ENCODE results near the gene METTL25B.

METTL25B gene

GRCh38 chr1:156781585-156782186 is 53.4 kb downstream of the METTL25B start:
- Histone ChIP-seq H3K79me1 (ENCODE audit: low read depth, low read length) (peaks cover 12% of the 10 kb centered on the region), H3K14ac (ENCODE audit: low read length) (no peak overlapping the region), H2BK15ac (ENCODE audit: low read length) (no peak overlapping the region), H3K23ac (ENCODE audit: low read depth, low read length, poor library complexity) (no peak overlapping the region), H2BK5ac (ENCODE audit: low read length) (no peak overlapping the region), H2AFZ (ENCODE audit: low read length) (no peak overlapping the region), H3K4me1 (ENCODE audit: control insufficient read depth in 2 of 2, insufficient read depth in 1 of 2, low read depth in 1 of 2, low read length in 2 of 2) (no peaks in the 10 kb centered on the region), H4K91ac (ENCODE audit: low read depth, low read length, poor library complexity) (no peak overlapping the region), H3K27ac (replicated peaks; ENCODE audit: low read length) (no peak overlapping the region), H2BK120ac (ENCODE audit: low read depth, low read length) (no peak overlapping the region), H3K27me3 (ENCODE audit: control insufficient read depth in 3 of 3, insufficient read depth in 3 of 3, low read depth in 1 of 3, low read length in 3 of 3) (no peaks in the 10 kb centered on the region), H3K18ac (ENCODE audit: low read length) (no peak overlapping the region), H3K36me3 (replicated peaks in 1 of 2; ENCODE audit: control insufficient read depth in 2 of 2, insufficient read depth in 2 of 2, low read length in 2 of 2) (peaks cover 17 to 59% of the 10 kb centered on the region in 2 donors), H2AK5ac (ENCODE audit: low read depth, low read length) (no peak overlapping the region), H3K9ac (ENCODE audit: low read depth, low read length, poor library complexity) (no peak overlapping the region), H3K4ac (ENCODE audit: low read length) (no peak overlapping the region), H3K9me3 (replicated peaks in 1 of 2; ENCODE audit: control insufficient read depth in 2 of 2, insufficient read depth in 1 of 2, low read depth in 1 of 2, low read length in 2 of 2) (no peaks in the 10 kb centered on the region), H4K8ac (ENCODE audit: low read depth, low read length) (no peak overlapping the region), H3K4me2 (ENCODE audit: insufficient read depth, low read length, poor library complexity, severe bottlenecking) (no peak overlapping the region), H3K4me3 (ENCODE audit: low read length in 2 of 2) (no peak overlapping the region), H2BK12ac (ENCODE audit: low read length) (no peak overlapping the region)
- no peak for DNase-seq (ENCODE audit: low spot score)

- Histone ChIP-seq H3K14ac (ENCODE audit: low read length) (no peak overlapping the region), H3K4me1 (ENCODE audit: control insufficient read depth in 2 of 2, insufficient read depth in 1 of 2, low read depth in 1 of 2, low read length in 2 of 2) (no peaks in the 10 kb centered on the region), H2BK12ac (ENCODE audit: low read length) (no peak overlapping the region), H2AK5ac (ENCODE audit: low read depth, low read length) (no peak overlapping the region), H3K79me1 (ENCODE audit: low read depth, low read length) (peaks cover 15% of the 10 kb centered on the region), H2BK120ac (ENCODE audit: low read depth, low read length) (no peak overlapping the region), H3K4ac (ENCODE audit: low read length) (no peak overlapping the region), H3K4me2 (ENCODE audit: insufficient read depth, low read length, poor library complexity, severe bottlenecking) (no peak overlapping the region), H2BK15ac (ENCODE audit: low read length) (no peak overlapping the region), H4K91ac (ENCODE audit: low read depth, low read length, poor library complexity) (no peak overlapping the region), H4K8ac (ENCODE audit: low read depth, low read length) (no peak overlapping the region), H3K18ac (ENCODE audit: low read length) (no peak overlapping the region), H2BK5ac (ENCODE audit: low read length) (no peak overlapping the region), H3K27me3 (ENCODE audit: control insufficient read depth in 3 of 3, insufficient read depth in 3 of 3, low read depth in 1 of 3, low read length in 3 of 3) (no peaks in the 10 kb centered on the region), H3K27ac (replicated peaks; ENCODE audit: low read length) (no peak overlapping the region), H3K9ac (ENCODE audit: low read depth, low read length, poor library complexity) (no peak overlapping the region), H3K4me3 (ENCODE audit: low read length in 2 of 2) (no peak overlapping the region), H3K36me3 (replicated peaks in 1 of 2; ENCODE audit: control insufficient read depth in 2 of 2, insufficient read depth in 2 of 2, low read length in 2 of 2) (peaks cover 26 to 92% of the 10 kb centered on the region in 2 donors), H3K9me3 (replicated peaks in 1 of 2; ENCODE audit: control insufficient read depth in 2 of 2, insufficient read depth in 1 of 2, low read depth in 1 of 2, low read length in 2 of 2) (no peaks in the 10 kb centered on the region), H2AFZ (ENCODE audit: low read length) (no peak overlapping the region), H3K23ac (ENCODE audit: low read depth, low read length, poor library complexity) (no peak overlapping the region)
- no peak for DNase-seq (ENCODE audit: low spot score)
- WGBS, 2 donors (ENCODE audit: extremely low coverage in 2 of 2, insufficient read length in 2 of 2, insufficient replicate concordance in 1 of 2), result no CpG with 5 or more reads among the region's 6 CpGs
Measured at GRCh38 chr1:156785458-156785857, 57.2 kb downstream of the METTL25B start.

Measured in neuronal stem cell (in vitro differentiated cells).